ENCODE data around the gene SCART1. TPM values are rescaled to one million over a fixed set of nuclear protein-coding genes. Genes with fewer than 3 reads are reported as not detected.

The SCART1 gene
- total and polyA plus RNA-seq, 11 donors = 0.08 to 1.3 (median 0.34) TPM

DNA sequence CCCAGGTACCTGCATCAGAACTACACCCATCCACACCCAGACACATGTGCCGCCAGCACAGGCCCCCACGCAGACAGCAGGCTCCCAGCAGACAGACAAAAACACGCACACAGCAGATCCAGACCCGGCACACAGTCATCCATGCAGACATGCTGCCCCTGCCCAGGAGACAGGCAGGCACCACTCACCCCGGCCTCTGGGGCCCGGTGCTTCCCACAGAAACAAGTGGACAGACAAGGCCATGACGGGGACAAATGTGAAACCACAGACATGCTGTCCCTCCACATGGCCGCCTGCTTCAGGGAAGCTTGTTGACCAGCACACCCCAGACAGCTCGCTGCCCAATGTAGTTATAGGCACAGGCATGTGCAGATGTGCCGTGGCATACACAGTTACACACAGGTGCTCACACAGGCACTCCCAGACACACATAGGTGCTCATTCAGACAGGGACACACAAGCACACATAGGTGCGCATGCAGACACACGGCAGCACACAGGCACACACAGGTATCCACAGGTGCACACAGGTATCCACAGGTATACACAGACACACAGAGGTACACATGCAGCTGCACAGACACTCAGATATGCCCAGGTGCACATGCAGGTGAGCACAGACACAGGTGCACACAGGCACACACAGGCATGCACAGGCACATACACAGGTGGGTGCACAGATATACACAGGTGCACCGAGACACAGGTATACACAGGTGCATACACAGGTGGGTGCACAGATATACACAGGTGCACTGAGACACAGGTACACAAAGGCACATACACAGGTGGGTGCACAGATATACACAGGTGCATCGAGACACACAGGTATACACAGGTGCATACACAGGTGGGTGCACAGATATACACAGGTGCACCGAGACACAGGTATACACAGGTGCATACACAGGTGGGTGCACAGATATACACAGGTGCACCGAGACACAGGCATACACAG lies 10.5 kb upstream of the SCART1 start:
- peaks cover 0 to 25% (median 19%) of the 10 kb centered on the region in 12 donors for H3K9me3 ChIP-seq
- intact Hi-C loops (cut with DNase I) = no loop called here
- H3K36me3 ChIP-seq = no peaks in the 10 kb centered on the region
- DNase-seq (peak in 2 of 5 donors; percentile 17 to 33), ATAC-seq (no peak)
- H3K4me1 ChIP-seq = peaks cover 0 to 6% (median 0%) of the 10 kb centered on the region in 12 donors
- TF ChIP-seq, protein P1, sequence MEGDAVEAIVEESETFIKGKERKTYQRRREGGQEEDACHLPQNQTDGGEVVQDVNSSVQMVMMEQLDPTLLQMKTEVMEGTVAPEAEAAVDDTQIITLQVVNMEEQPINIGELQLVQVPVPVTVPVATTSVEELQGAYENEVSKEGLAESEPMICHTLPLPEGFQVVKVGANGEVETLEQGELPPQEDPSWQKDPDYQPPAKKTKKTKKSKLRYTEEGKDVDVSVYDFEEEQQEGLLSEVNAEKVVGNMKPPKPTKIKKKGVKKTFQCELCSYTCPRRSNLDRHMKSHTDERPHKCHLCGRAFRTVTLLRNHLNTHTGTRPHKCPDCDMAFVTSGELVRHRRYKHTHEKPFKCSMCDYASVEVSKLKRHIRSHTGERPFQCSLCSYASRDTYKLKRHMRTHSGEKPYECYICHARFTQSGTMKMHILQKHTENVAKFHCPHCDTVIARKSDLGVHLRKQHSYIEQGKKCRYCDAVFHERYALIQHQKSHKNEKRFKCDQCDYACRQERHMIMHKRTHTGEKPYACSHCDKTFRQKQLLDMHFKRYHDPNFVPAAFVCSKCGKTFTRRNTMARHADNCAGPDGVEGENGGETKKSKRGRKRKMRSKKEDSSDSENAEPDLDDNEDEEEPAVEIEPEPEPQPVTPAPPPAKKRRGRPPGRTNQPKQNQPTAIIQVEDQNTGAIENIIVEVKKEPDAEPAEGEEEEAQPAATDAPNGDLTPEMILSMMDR (IDR thresholded peaks at IDR 0.05) = no peak
- TF ChIP-seq POLR2A (IDR thresholded peaks at IDR 0.05) = no peak
- no peak overlapping the region for H3K27ac ChIP-seq
- H3K27me3 ChIP-seq = peaks cover 0 to 16% (median 0%) of the 10 kb centered on the region in 9 donors
- 85 to 91% (median 90%) methylated on average over 8 to 16 of the region's 16 CpGs for whole genome bisulfite sequencing, 4 donors
- H3K4me3 ChIP-seq = no peak overlapping the region

DNA sequence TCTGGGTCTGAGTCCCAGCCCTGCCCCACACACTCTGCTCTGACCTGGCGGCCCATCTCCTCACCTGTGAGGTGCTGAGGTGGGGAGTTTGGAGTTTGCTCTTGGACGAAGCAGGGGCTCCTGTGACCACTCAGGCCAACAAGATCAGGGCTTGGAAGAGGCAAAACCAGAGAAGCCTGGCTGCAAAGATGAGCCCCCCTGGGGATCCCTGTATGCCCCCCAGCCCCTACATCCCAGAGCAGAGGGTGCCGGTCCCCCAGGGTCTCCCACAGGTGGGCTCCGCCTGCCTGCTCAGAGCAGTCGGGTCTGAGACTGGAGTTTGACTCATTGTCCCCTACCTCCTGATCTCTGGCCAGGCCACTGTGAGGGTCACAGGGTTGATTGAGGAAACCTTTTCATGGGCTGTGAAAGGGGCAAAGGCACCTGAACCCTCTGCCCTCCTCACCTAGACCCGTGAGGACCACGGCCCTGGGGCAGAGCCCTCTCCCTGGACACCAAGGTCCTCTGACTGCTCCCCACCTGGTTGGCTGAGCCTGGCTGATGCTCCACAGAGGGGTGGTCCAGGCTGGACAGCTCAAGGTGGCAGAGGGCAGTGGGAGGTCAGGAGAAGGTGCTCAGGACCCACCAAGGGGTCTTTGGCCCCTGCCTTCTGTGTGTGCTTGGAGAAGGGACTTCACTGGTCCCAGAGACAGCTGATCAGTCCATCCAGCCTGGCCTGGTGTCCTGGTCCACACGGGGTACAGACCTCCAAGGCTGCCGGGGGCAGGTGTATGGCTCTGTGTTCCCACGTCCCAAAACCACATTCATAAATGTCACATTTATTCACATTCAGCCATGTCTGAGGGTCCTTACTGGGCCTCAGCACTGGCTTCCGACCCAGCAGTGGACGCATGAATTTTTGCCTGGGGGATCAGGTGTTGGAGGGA lies 9.1 kb upstream of the SCART1 start:
- Histone ChIP-seq H3K27ac (no peak overlapping the region), H3K4me1 (peaks cover 0 to 6% (median 0%) of the 10 kb centered on the region in 12 donors), H3K27me3 (peaks cover 0 to 16% (median 0%) of the 10 kb centered on the region in 9 donors), H3K9me3 (peaks cover 0 to 38% (median 32%) of the 10 kb centered on the region in 12 donors), H3K4me3 (no peak overlapping the region), H3K36me3 (no peaks in the 10 kb centered on the region)
- no peak for TF ChIP-seq POLR2A (IDR thresholded peaks at IDR 0.05)
- TF ChIP-seq, protein P1 (IDR thresholded peaks at IDR 0.05) = no peak
- ATAC-seq = no peak
- intact Hi-C loops (cut with DNase I) = no loop called here
- 85 to 93% (median 89%) methylated on average over 7 to 12 of the region's 12 CpGs for WGBS, 4 donors
- DNase-seq = peak in 1 of 5 donors; percentile 28

DNA sequence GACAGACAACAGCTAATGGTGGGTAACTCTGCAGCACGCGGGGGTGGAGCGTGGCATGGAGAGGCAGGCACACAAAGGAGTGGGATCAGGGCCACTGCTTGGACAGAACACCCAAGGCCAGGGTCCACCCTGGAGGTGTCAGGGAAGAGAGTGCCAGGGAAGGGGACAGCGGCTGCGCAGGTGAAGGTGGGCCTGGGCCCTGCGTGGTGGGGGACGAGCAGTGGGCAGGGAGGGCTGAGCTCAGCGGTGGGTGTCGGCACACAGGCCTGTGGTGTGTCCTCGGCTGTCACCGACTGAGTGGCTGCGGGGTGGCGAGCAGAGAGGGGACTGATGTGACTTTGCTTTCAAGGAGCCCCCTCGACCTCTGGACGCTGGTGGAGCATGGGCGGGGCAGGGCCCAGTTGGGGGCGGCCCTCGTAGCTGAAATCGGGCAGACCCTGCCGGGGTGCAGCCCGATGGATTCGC lies 8.4 kb upstream of the SCART1 start:
- Histone ChIP-seq H3K27me3 (peaks cover 0 to 16% (median 0%) of the 10 kb centered on the region in 9 donors), H3K27ac (no peak overlapping the region), H3K36me3 (no peaks in the 10 kb centered on the region), H3K4me1 (peaks cover 0 to 6% (median 0%) of the 10 kb centered on the region in 12 donors), H3K9me3 (peaks cover 0 to 38% (median 32%) of the 10 kb centered on the region in 12 donors), H3K4me3 (no peak overlapping the region)
- no peak for TF ChIP-seq POLR2A (IDR thresholded peaks at IDR 0.05)
- TF ChIP-seq, protein P1 (IDR thresholded peaks at IDR 0.05) = no peak
- intact Hi-C loops (cut with DNase I) = no loop called here
- DNase-seq = peak in 1 of 5 donors; percentile 55
- no peak for ATAC-seq
- WGBS, 4 donors = 86 to 91% (median 88%) methylated on average over 21 to 22 of the region's 22 CpGs

Measured in heart left ventricle (tissue), 16 donors.